GM12872 (cell line): ENCODE measurements around the gene ARHGEF12.

Source experiments
- TF ChIP-seq, protein P1 (sequence below): IDR thresholded peaks from 3 replicates; pipeline ENCODE4 v1.5.1; 2011; ENCODE audit warnings: low read depth, mild to moderate bottlenecking, low read length, moderate library complexity; ENCODE audit not compliant: insufficient read depth

Gene ARHGEF12

DNA sequence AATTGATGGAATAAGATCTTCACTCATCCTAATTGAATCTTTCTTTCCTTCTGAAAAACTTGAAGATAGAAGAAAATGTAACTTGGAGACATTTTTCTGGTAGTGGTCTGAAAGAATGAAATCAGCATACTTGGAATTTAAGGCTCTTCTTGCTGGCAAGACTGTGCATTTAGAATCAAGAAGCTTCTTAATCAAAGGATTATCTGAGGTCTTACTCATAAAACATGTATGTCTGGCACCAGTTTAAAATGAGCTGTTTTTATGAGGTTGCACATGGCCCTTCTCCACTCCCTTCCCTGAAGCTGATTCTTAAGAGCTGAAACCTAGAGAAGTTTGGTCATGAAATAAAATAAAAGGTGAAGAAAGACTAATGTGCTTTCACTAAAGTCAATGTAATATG, 77.3 kb downstream of the ARHGEF12 start:
- TF ChIP-seq, protein P1, sequence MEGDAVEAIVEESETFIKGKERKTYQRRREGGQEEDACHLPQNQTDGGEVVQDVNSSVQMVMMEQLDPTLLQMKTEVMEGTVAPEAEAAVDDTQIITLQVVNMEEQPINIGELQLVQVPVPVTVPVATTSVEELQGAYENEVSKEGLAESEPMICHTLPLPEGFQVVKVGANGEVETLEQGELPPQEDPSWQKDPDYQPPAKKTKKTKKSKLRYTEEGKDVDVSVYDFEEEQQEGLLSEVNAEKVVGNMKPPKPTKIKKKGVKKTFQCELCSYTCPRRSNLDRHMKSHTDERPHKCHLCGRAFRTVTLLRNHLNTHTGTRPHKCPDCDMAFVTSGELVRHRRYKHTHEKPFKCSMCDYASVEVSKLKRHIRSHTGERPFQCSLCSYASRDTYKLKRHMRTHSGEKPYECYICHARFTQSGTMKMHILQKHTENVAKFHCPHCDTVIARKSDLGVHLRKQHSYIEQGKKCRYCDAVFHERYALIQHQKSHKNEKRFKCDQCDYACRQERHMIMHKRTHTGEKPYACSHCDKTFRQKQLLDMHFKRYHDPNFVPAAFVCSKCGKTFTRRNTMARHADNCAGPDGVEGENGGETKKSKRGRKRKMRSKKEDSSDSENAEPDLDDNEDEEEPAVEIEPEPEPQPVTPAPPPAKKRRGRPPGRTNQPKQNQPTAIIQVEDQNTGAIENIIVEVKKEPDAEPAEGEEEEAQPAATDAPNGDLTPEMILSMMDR, result no peak

DNA sequence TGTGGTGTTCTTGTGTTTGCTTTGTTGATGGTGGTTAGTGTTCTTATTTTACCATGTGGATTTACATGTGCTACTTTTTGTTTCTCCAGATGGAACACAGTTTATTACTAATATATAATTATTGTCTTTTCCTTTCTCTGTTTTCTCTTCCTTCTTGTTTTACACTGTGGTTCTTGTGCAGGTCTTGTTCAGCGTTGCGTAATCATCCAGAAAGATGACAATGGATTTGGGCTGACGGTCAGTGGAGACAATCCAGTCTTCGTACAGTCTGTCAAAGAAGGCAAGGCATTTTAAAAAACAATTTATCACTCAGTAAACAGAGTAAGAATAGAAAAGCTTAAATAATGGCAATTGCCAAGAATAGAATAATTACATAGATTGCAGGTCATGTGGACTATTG, 84.4 kb downstream of the ARHGEF12 start:
- TF ChIP-seq, protein P1, result no peak

DNA sequence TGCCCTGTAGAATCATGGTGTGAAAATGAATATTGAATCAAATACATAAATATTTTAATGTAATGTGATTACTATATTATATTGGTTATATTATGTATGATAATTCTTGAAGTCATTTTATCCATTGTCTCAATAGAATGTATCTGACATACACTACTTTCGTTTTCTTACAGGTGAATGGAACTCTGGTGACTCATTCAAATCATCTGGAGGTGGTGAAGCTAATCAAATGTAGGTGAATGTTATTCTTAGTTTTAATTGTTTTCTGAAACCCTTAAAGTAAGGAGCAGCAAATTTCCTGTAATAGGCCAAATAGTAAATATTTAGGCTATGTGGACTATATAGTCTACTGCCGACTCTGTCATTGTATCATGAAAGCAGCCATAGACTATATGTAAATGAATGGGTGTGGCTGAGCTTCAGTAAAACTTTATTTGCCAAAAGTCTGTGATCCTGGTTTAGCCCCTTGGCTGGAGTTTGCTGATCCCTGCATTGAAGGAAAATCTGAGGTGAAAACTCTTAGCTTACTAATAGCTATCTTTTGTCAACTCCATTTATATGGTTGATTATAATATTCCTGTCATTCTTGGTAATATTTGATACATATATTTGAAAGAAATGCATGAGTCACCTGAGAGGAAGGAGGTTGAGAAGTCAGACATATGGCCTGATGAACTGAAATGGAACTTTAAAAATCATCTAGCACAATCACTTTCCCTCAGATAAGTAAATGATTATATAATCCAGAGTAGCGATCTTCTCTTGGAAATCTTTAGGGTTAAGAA, 88.2 kb downstream of the ARHGEF12 start:
- TF ChIP-seq, protein P1, result no peak

DNA sequence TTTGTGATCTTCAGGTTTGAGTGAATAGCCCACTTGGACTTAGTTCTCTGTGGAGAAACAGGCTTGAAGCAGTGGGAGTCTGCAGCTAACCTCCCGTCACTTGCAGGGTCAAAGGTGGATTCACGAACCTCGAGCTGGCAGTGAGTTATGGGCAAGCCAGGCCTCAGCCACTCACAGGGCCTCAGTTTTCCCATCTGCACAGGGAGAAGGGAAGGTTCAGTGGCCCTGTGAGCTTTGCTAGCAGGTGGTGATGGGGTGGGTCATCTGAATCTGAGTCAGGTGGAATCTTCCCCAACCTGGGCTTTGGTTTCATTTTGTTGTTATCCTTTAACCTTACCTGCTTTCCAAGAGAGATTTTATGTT, 88.7 kb downstream of the ARHGEF12 start:
- TF ChIP-seq, protein P1, result no peak

DNA sequence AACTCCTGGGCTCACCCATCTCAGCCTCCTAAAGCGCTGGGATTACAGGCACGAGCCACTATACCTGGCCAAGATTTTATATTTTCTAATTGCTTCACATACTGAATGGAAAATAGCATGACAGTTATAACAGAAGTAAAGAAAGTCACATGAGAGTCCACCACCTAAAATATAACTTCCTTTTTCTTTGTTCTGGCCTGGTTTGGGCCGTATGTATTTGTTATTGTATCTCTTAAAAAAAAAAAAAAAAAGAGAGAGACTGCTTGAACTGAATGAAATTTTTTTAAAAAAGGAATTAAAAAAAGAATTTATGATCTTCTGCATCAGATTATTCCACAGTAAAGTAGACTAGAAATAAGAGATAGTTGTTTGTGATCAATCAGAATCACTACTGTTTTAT, 89.3 kb downstream of the ARHGEF12 start:
- TF ChIP-seq, protein P1, result no peak

DNA sequence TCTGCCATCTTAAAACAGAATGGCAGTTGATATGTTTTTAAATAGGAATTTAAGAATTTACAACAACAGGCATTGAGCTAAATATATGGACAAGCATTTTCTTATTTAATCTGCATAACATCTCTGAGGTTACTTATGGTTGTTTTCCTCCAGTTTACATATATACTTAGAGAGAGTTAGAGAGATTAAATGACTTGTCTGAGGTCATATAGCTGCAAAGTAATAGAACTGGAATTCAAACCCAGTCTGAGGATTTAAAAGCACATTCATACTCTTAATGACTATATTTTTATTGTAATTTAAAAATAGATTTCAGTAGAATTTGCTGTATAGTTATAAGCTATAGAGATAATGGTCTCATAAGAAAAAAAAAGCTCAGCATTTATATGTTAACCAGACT, 93.9 kb downstream of the ARHGEF12 start:
- TF ChIP-seq, protein P1, result no peak

DNA sequence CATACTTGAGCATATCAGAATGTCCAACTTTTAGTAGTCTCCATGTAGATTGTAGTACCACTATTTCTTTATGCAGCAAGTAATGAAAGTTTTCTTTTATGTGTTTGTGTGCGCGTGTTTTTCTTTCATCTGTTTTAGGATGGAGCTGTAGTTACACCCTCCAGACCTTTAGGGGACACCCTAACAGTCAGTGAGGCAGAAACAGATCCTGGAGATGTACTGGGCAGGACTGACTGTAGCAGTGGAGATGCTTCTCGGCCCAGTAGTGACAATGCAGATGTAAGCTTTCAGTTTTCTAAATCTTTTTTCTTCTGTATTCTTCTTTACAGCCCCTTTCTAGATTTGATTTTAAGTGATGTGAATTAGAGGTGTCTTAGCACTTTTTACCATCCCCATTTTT, 95.4 kb downstream of the ARHGEF12 start:
- TF ChIP-seq, protein P1, result peak; percentile 35; the same call in 2 of the 3 replicates
